MM.1S (cell line): Measurements from ENCODE around the gene MID1.

Source experiments
- CTCF ChIP-seq: fragments of 300-600 bp; sonication (generic); IDR thresholded peaks from 2 replicates; pipeline ENCODE4 v1.5.1; 2016; ENCODE audit warnings: antibody characterized with exemption, low read length, mixed read lengths
- EZH2 ChIP-seq: fragments of 300-600 bp; sonication (generic); optimal IDR thresholded peaks from 2 replicates; pipeline ENCODE3; 2017; ENCODE audit warnings: low read depth, mild to moderate bottlenecking, antibody characterized with exemption, low read length, mixed read lengths

- TF ChIP-seq CTCF: no peak
- TF ChIP-seq EZH2: no peak
Observed at GRCh38 chrX:10533696-10534365, 86.6 kb downstream of the MID1 start.
